T-helper 2 cell treated with Interferon-gamma antibody and Interleukin-4, amounts not matched to agents 100 ng/mL and 5 ng/mL, for 36 hours (primary cell): ENCODE data around the gene TAGLN3. TPM values are rescaled to one million over a fixed set of nuclear protein-coding genes. Genes with fewer than 3 reads are reported as not detected.

ENCODE experiments used
- intact Hi-C: fragments of 100-400 bp; cut with micrococcal nuclease; formaldehyde crosslinking; loops from one replicate; pipeline ENCODE4 v1.15.1; 2023
- total RNA-seq: library from RNA; stranded (reverse); gene quantifications from 2 replicates; pipeline ENCODE4 v1.2.3, GENCODE V29; 2022

TAGLN3 gene
- total RNA-seq, 1 donor from 2014 or later = 0.32 TPM

GRCh38 chr3:112043621-112044201, 45.0 kb downstream of the TAGLN3 start:
- intact Hi-C loops = loop anchor here (1.0 kb wide), 2 partner anchors 326 to 374 kb away; no protein-coding TSS in a partner anchor

GRCh38 chr3:112046599-112046998, 47.9 kb downstream of the TAGLN3 start:
- intact Hi-C loops = no loop called here

- intact Hi-C loops = no loop called here
These were observed 48.5 kb downstream of the TAGLN3 start for GRCh38 chr3:112047264-112047663.

- intact Hi-C loops = no loop called here
These were observed 50.2 kb downstream of the TAGLN3 start for GRCh38 chr3:112048911-112049310.

GRCh38 chr3:112053229-112053628, 54.5 kb downstream of the TAGLN3 start:
- intact Hi-C loops = no loop called here

- intact Hi-C loops = no loop called here
These were observed 57.8 kb downstream of the TAGLN3 start for GRCh38 chr3:112056451-112056929.

GRCh38 chr3:112059497-112059896, 60.8 kb downstream of the TAGLN3 start:
- intact Hi-C loops = no loop called here

GRCh38 chr3:112061152-112061551, 62.4 kb downstream of the TAGLN3 start:
- intact Hi-C loops = no loop called here

Other genes with a start within 250 kb of the TAGLN3 start
- gene PHLDB2, start 139.7 kb upstream of the TAGLN3 start, total RNA-seq = 2.4 and 3.7 TPM in 2 replicates
- gene ABHD10, start 19.9 kb upstream of the TAGLN3 start, total RNA-seq = 31.2 and 35.8 TPM in 2 replicates
- gene TMPRSS7, start 35.8 kb downstream of the TAGLN3 start, total RNA-seq = not detected in 2 replicates
- gene C3orf52, start 87.5 kb downstream of the TAGLN3 start, total RNA-seq = 9.0 TPM in 2 replicates
- gene GCSAM, start 134.3 kb downstream of the TAGLN3 start, total RNA-seq = 2.3 and 2.8 TPM in 2 replicates